ENCODE data around the gene USP7. TPM values are rescaled to one million over a fixed set of nuclear protein-coding genes. Genes with fewer than 3 reads are reported as not detected.

The USP7 gene
- polyA plus RNA-seq, 1 of the 3 experiments (the other 2 are of a cell fraction): 8.6 TPM

GRCh38 chr16:8887952-8888560, 75.7 kb downstream of the USP7 start:
- ChIA-PET CTCF (interaction anchor here (0.6 to 2.5 kb wide), 13 partner anchors 8 to 350 kb away, joined by 3 to 15 read pairs (median 4); no protein-coding TSS in a partner anchor), POLR2A (interaction anchor here (0.6 to 1.3 kb wide), 2 partner anchors 9 to 48 kb away, joined by 4 read pairs; no protein-coding TSS in a partner anchor)
- H3K9me2 ChIP-seq: no peaks in the 10 kb centered on the region
- H3K4me1 ChIP-seq (ENCODE audit: control insufficient read depth in 1 of 2, insufficient read depth in 2 of 2, low read depth in 1 of 2, low read length in 1 of 2): peaks cover 9 to 32% of the 10 kb centered on the region in 2 experiments; a peak in 2 of 4 replicates
- no peak overlapping the region for H2AFZ ChIP-seq (ENCODE audit: low read depth)
- no peaks in the 10 kb centered on the region for H3K79me2 ChIP-seq (ENCODE audit: insufficient read depth)
- no peak overlapping the region for H3K9ac ChIP-seq
- DNase-seq: peak; percentile 81
- peaks cover 7 to 34% of the 10 kb centered on the region in 2 experiments for H3K36me3 ChIP-seq (replicated peaks in 1 of 2; ENCODE audit: control insufficient read depth in 1 of 2, insufficient read depth in 2 of 2, low read length in 1 of 2)
- H3K27me3 ChIP-seq (ENCODE audit: insufficient read depth): no peaks in the 10 kb centered on the region
- no peak overlapping the region for H3K4me2 ChIP-seq
- peak overlapping the region in 1 of 2 experiments; percentile 80; a peak in 2 of 4 replicates for H3K27ac ChIP-seq (ENCODE audit: low read depth in 2 of 2, low read length in 1 of 2)
- 81% methylated on average over 9 of the region's 16 CpGs for WGBS (ENCODE audit: low lambda C conversion rate)
- H3K4me3 ChIP-seq (ENCODE audit: low read depth in 2 of 2, low read length in 1 of 2): no peak overlapping the region
- H4K20me1 ChIP-seq (ENCODE audit: insufficient read depth): 0 out of 2 replicates have a peak, but pooled peaks cover 12% of the 10 kb centered on the region
- no peaks in the 10 kb centered on the region for H3K9me3 ChIP-seq
- peaks cover 6% of the 10 kb centered on the region for H3F3A ChIP-seq (replicated peaks; ENCODE audit: insufficient read depth)
- TF ChIP-seq NFIC (IDR thresholded peaks at IDR 0.05; ENCODE audit: borderline replicate concordance) (peak; percentile 69), MXI1 (IDR thresholded peaks at IDR 0.05; ENCODE audit: low read depth, low read length) (peak; percentile 53; the same call in 1 of the 2 replicates), NRF1 (IDR thresholded peaks at IDR 0.05; ENCODE audit: low read depth, low read length) (no peak)

GRCh38 chr16:8887431-8887765, 76.3 kb downstream of the USP7 start:
- peaks cover 5 to 28% of the 10 kb centered on the region in 2 experiments for H3K36me3 ChIP-seq (replicated peaks in 1 of 2; ENCODE audit: control insufficient read depth in 1 of 2, insufficient read depth in 2 of 2, low read length in 1 of 2)
- TF ChIP-seq USF1 (IDR thresholded peaks at IDR 0.05; ENCODE audit: borderline replicate concordance, low read depth) (no peak), EZH2phosphoT487 (IDR thresholded peaks at IDR 0.05; ENCODE audit: borderline replicate concordance, low read depth) (no peak), MEF2A (IDR thresholded peaks at IDR 0.05; ENCODE audit: borderline replicate concordance, low read depth) (no peak), NFIC (IDR thresholded peaks at IDR 0.05; ENCODE audit: borderline replicate concordance) (no peak), GATA2 (CRISPR knock-in tag; IDR thresholded peaks at IDR 0.05) (no peak), FOSL2 (IDR thresholded peaks at IDR 0.05; ENCODE audit: borderline replicate concordance, low read depth) (no peak), CTCF (IDR thresholded peaks at IDR 0.05) (no peak), NRF1 (IDR thresholded peaks at IDR 0.05; ENCODE audit: low read depth, low read length) (no peak), RFX5 (IDR thresholded peaks at IDR 0.05; ENCODE audit: low read length) (no peak), MXI1 (IDR thresholded peaks at IDR 0.05; ENCODE audit: low read depth, low read length) (no peak), POLR2AphosphoS5 (IDR thresholded peaks at IDR 0.05; ENCODE audit: low read depth, low read length) (no peak), TAF1 (IDR thresholded peaks at IDR 0.05; ENCODE audit: borderline replicate concordance, low read depth, low read length) (no peak), TEAD4 (IDR thresholded peaks at IDR 0.05; ENCODE audit: borderline replicate concordance, insufficient read depth) (no peak), PBX3 (IDR thresholded peaks at IDR 0.05) (no peak), EP300 (IDR thresholded peaks at IDR 0.05; ENCODE audit: borderline replicate concordance in 1 of 2, low read depth in 1 of 2, low read length in 1 of 2) (no peak), TCF12 (IDR thresholded peaks at IDR 0.05) (no peak)
- no peak overlapping the region for H3K4me3 ChIP-seq (ENCODE audit: low read depth in 2 of 2, low read length in 1 of 2)
- CTCF ChIA-PET: interaction anchor here (0.6 to 2.5 kb wide), 7 partner anchors 13 to 351 kb away, joined by 3 to 10 read pairs (median 5); no protein-coding TSS in a partner anchor
- H2AFZ ChIP-seq (ENCODE audit: low read depth): no peak overlapping the region
- no peak overlapping the region for H3K4me2 ChIP-seq
- H4K20me1 ChIP-seq (ENCODE audit: insufficient read depth): 0 out of 2 replicates have a peak, but pooled peaks cover 12% of the 10 kb centered on the region
- H3K9ac ChIP-seq: no peak overlapping the region
- WGBS (ENCODE audit: low lambda C conversion rate): 97% methylated on average over 5 of the region's 6 CpGs
- peaks cover 9 to 32% of the 10 kb centered on the region in 2 experiments; a peak in 2 of 4 replicates for H3K4me1 ChIP-seq (ENCODE audit: control insufficient read depth in 1 of 2, insufficient read depth in 2 of 2, low read depth in 1 of 2, low read length in 1 of 2)
- POLR2A ChIA-PET: no interaction called here
- no peaks in the 10 kb centered on the region for H3K9me2 ChIP-seq
- peak overlapping the region in 1 of 2 experiments; percentile 80; a peak in 1 of 4 replicates for H3K27ac ChIP-seq (ENCODE audit: low read depth in 2 of 2, low read length in 1 of 2)
- H3K9me3 ChIP-seq: no peaks in the 10 kb centered on the region
- no peaks in the 10 kb centered on the region for H3K79me2 ChIP-seq (ENCODE audit: insufficient read depth)
- DNase-seq: no peak
- H3F3A ChIP-seq (replicated peaks; ENCODE audit: insufficient read depth): peaks cover 6% of the 10 kb centered on the region
- no peaks in the 10 kb centered on the region for H3K27me3 ChIP-seq (ENCODE audit: insufficient read depth)
